HG03196 (cell line): ENCODE results near the gene PDRG1.

Source experiments
- ATAC-seq: cut with Tn5 transposase; IDR thresholded peaks from one replicate; pipeline ENCODE4 v1.9.1; 2021; ENCODE audit not compliant: unreplicated experiment

PDRG1 gene

DNA sequence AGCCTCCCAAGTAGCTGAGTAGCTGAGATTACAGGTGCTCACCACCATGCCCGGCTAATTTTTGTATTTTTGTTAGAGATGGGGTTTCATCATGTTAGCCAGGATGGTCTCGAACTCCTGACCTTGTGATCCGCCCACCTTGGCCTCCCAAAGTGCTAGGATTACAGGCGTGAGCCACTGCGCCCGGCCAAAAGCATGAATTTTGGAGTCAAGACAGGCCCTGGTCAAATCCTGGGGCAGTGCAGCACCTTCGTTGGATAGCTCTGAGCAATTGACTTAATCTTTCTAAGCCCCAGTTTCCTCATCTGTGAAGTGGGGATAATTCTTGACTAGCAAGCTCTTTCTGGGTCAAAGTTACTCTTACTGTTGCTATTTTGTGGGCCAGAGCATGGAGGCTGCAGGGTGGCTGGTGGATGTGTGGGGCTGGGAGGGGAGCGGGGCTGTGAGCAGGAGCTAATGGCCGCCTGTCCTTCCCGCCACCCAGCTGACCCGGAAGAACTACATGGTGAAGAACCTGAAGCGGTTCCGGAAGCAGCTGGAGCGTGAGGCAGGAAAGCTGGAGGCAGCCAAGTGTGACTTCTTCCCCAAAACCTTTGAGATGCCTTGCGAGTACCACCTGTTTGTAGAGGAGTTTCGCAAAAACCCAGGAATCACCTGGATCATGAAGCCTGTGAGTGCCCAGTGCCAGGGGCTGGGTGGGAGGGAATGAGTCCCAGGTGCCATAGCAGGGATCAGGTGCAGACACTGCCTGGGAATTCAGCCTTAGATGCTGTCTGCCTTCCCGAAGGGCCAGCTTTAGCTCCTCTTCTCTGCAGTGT is 42.4 kb downstream of the PDRG1 start:
- no peak for ATAC-seq

DNA sequence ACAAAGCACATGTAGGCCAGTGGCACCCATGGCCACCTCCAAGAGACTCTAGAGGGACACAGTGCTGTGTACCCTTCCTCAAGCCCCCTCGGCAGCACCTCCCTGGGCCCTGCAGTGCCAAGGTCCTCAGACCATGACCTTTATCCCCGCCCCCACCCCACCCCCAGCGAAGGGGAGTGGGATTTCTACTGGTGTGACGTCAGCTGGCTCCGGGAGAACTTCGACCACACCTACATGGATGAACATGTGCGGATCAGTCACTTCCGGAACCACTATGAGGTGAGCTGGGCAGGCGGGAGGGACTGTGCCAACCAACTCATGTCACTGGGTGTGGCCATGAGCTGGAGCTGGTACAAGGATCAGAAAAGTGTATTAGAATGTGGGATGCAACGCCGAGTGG is 43.4 kb downstream of the PDRG1 start:
- ATAC-seq, result no peak

DNA sequence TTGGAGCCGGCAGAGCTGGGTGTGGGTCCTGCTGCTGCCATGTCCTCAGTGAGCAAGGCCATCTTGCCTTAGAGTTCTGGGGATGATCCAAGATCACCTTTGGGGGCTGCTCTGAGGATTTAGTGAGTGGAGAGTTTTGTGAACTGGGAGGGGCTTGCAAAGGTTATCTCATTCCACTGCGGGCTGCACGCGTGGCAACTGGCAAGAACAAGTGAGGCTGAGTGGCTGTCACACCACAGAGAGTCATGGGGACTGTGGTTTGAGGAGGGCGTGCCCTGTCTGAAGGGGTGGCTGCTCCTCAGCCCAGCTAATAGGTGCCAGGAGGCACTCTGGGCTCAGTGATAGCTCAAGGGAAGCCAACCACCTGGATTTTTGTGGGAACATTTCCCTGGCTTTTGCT is 43.8 kb downstream of the PDRG1 start:
- ATAC-seq, result no peak

DNA sequence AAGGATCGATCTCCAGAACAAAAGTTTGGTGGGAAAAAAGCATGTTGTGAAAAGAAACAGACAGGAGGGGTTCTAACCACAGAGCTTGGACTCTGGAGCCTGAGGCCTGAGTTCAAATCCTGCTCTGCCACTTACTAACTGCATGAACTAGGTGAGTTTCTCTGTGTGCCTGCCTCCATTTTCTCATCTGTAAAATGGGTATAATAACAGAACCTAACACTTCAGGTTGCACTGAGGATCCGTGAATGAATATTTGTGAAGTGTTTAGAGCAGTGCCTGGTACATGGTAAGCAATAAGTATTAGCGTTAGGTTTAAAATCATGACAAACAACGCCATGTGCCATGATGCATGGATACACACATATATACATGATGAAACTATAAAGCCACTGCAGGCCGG is 44.8 kb downstream of the PDRG1 start:
- ATAC-seq, result no peak

DNA sequence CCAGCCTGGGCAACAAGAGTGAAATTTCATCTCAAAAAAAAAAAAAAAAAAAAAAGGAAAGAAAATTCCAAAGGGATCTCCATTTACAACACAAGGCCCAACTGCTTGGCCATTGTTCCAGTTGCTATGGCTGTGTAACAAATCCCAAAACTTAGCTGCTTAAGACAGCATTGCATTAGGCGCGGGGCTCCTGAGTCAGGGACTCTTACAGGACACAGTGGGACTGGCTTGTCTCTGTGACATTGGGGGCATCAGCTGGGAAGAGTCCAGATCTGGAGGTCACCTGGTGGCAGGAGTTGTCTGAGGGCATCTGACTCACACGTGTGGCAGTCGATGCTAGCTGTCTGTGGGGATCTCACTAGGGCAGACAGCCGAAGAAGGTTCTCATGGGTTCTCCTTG is 45.8 kb downstream of the PDRG1 start:
- no peak for ATAC-seq

DNA sequence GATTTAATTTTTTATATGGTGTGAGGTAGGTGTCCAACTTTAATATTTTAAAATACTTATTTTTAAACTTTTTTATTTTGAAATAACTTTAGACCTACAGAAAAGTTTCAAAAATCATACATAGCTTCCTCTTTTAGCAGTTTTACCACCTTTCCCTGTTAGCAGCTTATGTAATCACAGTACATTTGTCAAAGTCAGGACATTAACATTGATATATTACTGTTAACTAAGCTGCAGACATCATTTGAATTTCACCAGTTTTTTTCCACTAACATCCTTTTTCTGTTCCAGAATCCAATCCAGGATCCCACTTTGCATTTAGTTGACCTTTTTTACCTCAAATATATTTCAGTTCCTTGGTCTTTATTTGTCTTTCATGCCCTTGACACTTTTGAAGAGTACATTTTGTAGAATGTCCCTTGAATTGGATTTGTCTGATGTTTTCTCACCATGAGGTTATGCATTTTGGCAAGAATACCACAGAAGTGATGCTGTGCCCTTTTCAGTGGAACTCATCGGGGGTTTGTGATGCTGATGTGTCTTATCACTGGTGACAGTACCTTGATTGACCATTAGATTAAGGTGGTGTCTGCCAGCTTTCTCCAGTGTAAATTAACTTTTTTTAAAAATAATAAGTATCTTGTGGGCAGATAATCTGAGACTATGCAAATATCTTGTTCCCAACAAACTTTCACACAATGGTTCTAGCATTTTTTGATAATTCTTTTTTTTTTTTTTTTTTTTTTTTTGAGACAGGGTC is 48.0 kb downstream of the PDRG1 start:
- ATAC-seq, result no peak

DNA sequence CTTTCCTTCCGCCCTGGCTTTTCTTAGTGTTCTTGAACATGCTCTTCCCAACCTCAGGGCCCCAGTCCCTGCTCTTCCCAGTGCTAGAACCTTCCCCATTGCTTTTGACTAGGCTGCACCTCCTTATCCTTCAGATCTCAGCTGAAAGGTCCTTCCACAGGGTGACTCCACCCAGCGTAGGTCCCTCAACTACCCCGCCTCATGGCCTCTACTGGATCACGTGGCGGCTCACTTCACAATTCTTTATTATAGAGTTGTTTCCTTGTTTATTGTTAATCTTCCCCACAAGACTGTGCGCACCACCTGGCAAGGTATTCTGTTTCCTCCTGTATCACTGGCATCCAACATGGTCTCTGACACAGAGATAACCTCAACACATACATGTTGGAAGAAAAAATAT is 50.2 kb downstream of the PDRG1 start:
- ATAC-seq, result no peak

DNA sequence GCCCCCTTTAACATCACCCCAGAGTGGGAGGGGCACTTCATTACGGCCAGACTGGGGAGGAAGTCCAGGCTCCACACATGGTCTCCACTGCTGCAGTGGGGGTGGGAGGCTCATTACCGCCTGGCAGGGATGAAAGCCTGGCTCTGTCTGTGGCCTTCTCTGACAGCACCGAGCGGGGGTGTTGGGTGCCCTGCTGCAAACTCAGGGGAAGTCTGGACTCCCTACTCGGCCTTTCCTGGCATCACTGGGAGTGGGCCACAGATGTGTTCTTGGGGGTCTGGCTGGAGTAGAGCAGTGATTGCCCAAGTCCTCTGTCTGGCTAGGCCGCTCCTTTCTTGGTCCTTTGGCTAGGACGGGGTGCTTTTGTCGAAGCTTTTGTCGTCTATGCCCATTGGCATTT is 54.3 kb downstream of the PDRG1 start:
- no peak for ATAC-seq

DNA sequence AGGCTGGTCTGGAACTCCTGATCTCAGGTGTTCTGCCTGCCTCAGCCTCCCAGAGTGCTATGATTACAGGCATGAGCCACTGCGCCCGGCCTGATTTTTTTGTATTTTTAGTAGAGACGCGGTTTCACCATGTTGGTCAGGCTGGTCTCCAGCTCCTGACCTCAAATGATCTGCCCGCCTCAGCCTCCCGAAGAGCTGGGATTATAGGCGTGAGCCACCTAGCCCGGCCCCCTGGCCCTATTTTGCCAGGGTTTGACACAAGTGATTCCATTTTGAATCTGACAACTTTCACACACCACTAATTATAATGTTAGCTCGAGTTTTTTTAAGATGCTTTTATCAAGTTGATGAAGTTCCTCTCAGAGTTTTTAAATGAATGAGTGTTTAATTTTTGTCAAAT is 55.8 kb downstream of the PDRG1 start:
- ATAC-seq, result no peak

DNA sequence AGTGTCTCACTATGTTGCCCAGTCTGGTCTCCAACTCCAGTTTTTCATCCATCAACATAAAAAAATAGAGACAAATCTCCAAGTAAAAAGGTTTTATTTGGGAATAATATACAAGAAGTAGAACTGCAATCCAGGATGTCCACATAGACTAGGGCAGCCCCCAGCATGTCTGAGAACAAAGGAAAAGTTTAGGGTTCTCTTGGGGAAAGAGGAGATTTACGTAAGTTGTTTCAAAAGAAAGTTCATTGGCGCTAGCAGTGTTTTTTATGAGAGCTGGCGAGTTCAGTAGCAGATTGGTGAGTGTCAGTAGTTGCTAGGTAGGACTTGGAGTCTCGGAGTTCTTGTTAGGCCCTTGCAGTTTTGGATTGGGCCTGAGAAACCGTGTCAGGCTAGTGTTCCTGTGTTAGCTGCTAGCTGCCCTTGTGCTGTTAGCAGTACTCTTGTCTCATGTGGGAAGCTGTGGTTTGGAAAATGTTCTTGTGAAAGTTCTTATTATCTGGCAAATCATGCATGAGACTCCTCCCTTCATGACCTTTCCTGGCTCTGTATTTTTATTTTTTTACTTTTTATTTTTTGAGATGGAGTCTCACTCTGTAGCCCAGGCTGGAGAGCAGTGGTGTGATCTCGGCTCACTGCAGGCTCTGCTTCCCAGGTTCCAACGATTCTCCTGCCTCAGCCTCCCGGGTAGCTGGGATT is 56.7 kb downstream of the PDRG1 start:
- ATAC-seq, result peak; percentile 73
